H1 (cell line): ENCODE data around the gene MKI67.

Experiments used
- EZH2 ChIP-seq: fragments of 200-600 bp; sonication (generic); IDR thresholded peaks from 2 replicates; pipeline ENCODE4 v1.7.1; 2012; ENCODE audit warnings: low read depth, mild to moderate bottlenecking, moderate library complexity, low read length, inconsistent platforms; ENCODE audit not compliant: severe bottlenecking
- TF ChIP-seq, protein P1 (sequence below), 3 experiments: IDR thresholded peaks; 1 replicate in 2 of 3; 2 replicates in 1 of 3; pipeline versions ENCODE4 v1.5.1 to v1.6.1; 2011; ENCODE audit warnings: low read length in 3 of 3, mild to moderate bottlenecking in 3 of 3, inconsistent platforms in 2 of 3, low read depth in 1 of 3, moderate library complexity in 1 of 3; ENCODE audit not compliant: insufficient read depth in 1 of 3; ENCODE audit errors: control extremely low read depth in 1 of 3

DNA sequence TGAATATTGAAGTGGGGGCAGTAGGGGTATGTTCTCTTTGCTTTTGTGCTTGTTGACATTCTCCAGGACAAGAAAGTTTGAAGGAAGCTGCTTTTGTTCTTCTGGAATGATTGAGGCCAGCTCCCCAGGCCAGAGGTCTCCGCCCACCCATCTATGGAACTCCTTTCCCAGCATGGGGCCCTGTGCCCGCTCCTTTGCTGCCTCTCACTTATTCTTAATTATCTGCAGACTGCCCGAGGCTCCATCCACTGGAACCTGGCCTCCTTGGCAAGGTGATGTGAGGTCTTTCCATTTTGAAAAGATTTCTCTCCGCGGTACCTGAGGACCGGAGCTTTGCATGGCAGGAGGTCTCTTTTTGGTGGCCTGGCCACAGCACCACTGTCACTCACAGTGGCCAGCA is 39.3 kb upstream of the MKI67 start:
- no peak for TF ChIP-seq EZH2
- TF ChIP-seq, protein P1, sequence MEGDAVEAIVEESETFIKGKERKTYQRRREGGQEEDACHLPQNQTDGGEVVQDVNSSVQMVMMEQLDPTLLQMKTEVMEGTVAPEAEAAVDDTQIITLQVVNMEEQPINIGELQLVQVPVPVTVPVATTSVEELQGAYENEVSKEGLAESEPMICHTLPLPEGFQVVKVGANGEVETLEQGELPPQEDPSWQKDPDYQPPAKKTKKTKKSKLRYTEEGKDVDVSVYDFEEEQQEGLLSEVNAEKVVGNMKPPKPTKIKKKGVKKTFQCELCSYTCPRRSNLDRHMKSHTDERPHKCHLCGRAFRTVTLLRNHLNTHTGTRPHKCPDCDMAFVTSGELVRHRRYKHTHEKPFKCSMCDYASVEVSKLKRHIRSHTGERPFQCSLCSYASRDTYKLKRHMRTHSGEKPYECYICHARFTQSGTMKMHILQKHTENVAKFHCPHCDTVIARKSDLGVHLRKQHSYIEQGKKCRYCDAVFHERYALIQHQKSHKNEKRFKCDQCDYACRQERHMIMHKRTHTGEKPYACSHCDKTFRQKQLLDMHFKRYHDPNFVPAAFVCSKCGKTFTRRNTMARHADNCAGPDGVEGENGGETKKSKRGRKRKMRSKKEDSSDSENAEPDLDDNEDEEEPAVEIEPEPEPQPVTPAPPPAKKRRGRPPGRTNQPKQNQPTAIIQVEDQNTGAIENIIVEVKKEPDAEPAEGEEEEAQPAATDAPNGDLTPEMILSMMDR (IDR thresholded peaks at IDR 0.05; ENCODE audit: control extremely low read depth in 1 of 3, insufficient read depth in 1 of 3, low read depth in 1 of 3, low read length in 3 of 3), result no peak
